Measurements from ENCODE around the gene ELOVL6.
A peak's percentile ranks its signal among the peaks of the same experiment; 100 is the strongest.

The ELOVL6 gene

GRCh38 chr4:110119880-110120279 lies 78.5 kb downstream of the ELOVL6 start:
- no peak overlapping the region for H3K9ac ChIP-seq (ENCODE audit: low read depth, low read length)
- peaks cover 8% of the 10 kb centered on the region for H3K4me1 ChIP-seq (ENCODE audit: control insufficient read depth, insufficient read depth, low read length)
- no peaks in the 10 kb centered on the region for H3K36me3 ChIP-seq (ENCODE audit: insufficient read depth, low read length)
- no peak overlapping the region for H3K4me2 ChIP-seq (ENCODE audit: low read length)
- H3K4me3 ChIP-seq (ENCODE audit: low read length) = no peak overlapping the region
- H3K9me3 ChIP-seq (replicated peaks; ENCODE audit: low read length) = no peaks in the 10 kb centered on the region
- H3K27me3 ChIP-seq (ENCODE audit: control insufficient read depth, insufficient read depth, low read length) = no peaks in the 10 kb centered on the region

- Histone ChIP-seq H3K4me3 (ENCODE audit: low read length) (no peak overlapping the region), H3K36me3 (ENCODE audit: insufficient read depth, low read length) (no peaks in the 10 kb centered on the region), H3K4me2 (ENCODE audit: low read length) (no peak overlapping the region)
Measured at GRCh38 chr4:110119337-110119736, 79.1 kb downstream of the ELOVL6 start.

GRCh38 chr4:110112056-110112455 lies 86.4 kb downstream of the ELOVL6 start:
- Histone ChIP-seq H3K27me3 (ENCODE audit: control insufficient read depth, insufficient read depth, low read length) (no peaks in the 10 kb centered on the region), H3K9me3 (replicated peaks; ENCODE audit: low read length) (no peaks in the 10 kb centered on the region), H3K4me2 (ENCODE audit: low read length) (no peak overlapping the region), H3K4me3 (ENCODE audit: low read length) (no peak overlapping the region), H3K36me3 (ENCODE audit: insufficient read depth, low read length) (peaks cover 2% of the 10 kb centered on the region), H3K9ac (ENCODE audit: low read depth, low read length) (no peak overlapping the region), H3K4me1 (ENCODE audit: control insufficient read depth, insufficient read depth, low read length) (peaks cover 15% of the 10 kb centered on the region)

More at GRCh38 chr4:110119337-110119736, 79.1 kb downstream of the ELOVL6 start:
- Histone ChIP-seq H3K9ac (ENCODE audit: low read depth, low read length) (no peak overlapping the region), H3K9me3 (replicated peaks; ENCODE audit: low read length) (no peaks in the 10 kb centered on the region), H3K27me3 (ENCODE audit: control insufficient read depth, insufficient read depth, low read length) (no peaks in the 10 kb centered on the region), H3K4me1 (ENCODE audit: control insufficient read depth, insufficient read depth, low read length) (peaks cover 8% of the 10 kb centered on the region)

- Histone ChIP-seq H3K36me3 (ENCODE audit: insufficient read depth, low read length) (peaks cover 2% of the 10 kb centered on the region), H3K9me3 (replicated peaks; ENCODE audit: low read length) (no peaks in the 10 kb centered on the region)
Measured at GRCh38 chr4:110109455-110109854, 89.0 kb downstream of the ELOVL6 start.

GRCh38 chr4:110108960-110109359 lies 89.5 kb downstream of the ELOVL6 start:
- no peak overlapping the region for H3K4me2 ChIP-seq (ENCODE audit: low read length)
- no peak overlapping the region for H3K9ac ChIP-seq (ENCODE audit: low read depth, low read length)
- no peaks in the 10 kb centered on the region for H3K27me3 ChIP-seq (ENCODE audit: control insufficient read depth, insufficient read depth, low read length)
- H3K4me1 ChIP-seq (ENCODE audit: control insufficient read depth, insufficient read depth, low read length) = peaks cover 26% of the 10 kb centered on the region
- no peaks in the 10 kb centered on the region for H3K9me3 ChIP-seq (replicated peaks; ENCODE audit: low read length)
- H3K4me3 ChIP-seq (ENCODE audit: low read length) = no peak overlapping the region
- peaks cover 2% of the 10 kb centered on the region for H3K36me3 ChIP-seq (ENCODE audit: insufficient read depth, low read length)

More at GRCh38 chr4:110109455-110109854, 89.0 kb downstream of the ELOVL6 start:
- Histone ChIP-seq H3K4me3 (ENCODE audit: low read length) (no peak overlapping the region), H3K4me1 (ENCODE audit: control insufficient read depth, insufficient read depth, low read length) (peaks cover 26% of the 10 kb centered on the region), H3K4me2 (ENCODE audit: low read length) (no peak overlapping the region), H3K9ac (ENCODE audit: low read depth, low read length) (no peak overlapping the region), H3K27me3 (ENCODE audit: control insufficient read depth, insufficient read depth, low read length) (no peaks in the 10 kb centered on the region)

GRCh38 chr4:110108422-110108821 lies 90.0 kb downstream of the ELOVL6 start:
- Histone ChIP-seq H3K36me3 (ENCODE audit: insufficient read depth, low read length) (peaks cover 2% of the 10 kb centered on the region), H3K4me2 (ENCODE audit: low read length) (peak overlapping the region; percentile 73), H3K9ac (ENCODE audit: low read depth, low read length) (no peak overlapping the region), H3K27me3 (ENCODE audit: control insufficient read depth, insufficient read depth, low read length) (no peaks in the 10 kb centered on the region), H3K4me1 (ENCODE audit: control insufficient read depth, insufficient read depth, low read length) (peaks cover 30% of the 10 kb centered on the region), H3K4me3 (ENCODE audit: low read length) (no peak overlapping the region), H3K9me3 (replicated peaks; ENCODE audit: low read length) (no peaks in the 10 kb centered on the region)

- no peak overlapping the region for H3K9ac ChIP-seq (ENCODE audit: low read depth, low read length)
- H3K4me2 ChIP-seq (ENCODE audit: low read length) = peak overlapping the region; percentile 73
- no peaks in the 10 kb centered on the region for H3K9me3 ChIP-seq (replicated peaks; ENCODE audit: low read length)
- H3K4me3 ChIP-seq (ENCODE audit: low read length) = peak overlapping the region; percentile 25
- H3K36me3 ChIP-seq (ENCODE audit: insufficient read depth, low read length) = peaks cover 2% of the 10 kb centered on the region
- no peaks in the 10 kb centered on the region for H3K27me3 ChIP-seq (ENCODE audit: control insufficient read depth, insufficient read depth, low read length)
- peaks cover 30% of the 10 kb centered on the region for H3K4me1 ChIP-seq (ENCODE audit: control insufficient read depth, insufficient read depth, low read length)
Measured at GRCh38 chr4:110107866-110108265, 90.5 kb downstream of the ELOVL6 start.

GRCh38 chr4:110106931-110107296 lies 91.5 kb downstream of the ELOVL6 start:
- Histone ChIP-seq H3K4me1 (ENCODE audit: control insufficient read depth, insufficient read depth, low read length) (peaks cover 30% of the 10 kb centered on the region), H3K4me2 (ENCODE audit: low read length) (peak overlapping the region; percentile 73), H3K36me3 (ENCODE audit: insufficient read depth, low read length) (peaks cover 2% of the 10 kb centered on the region), H3K27me3 (ENCODE audit: control insufficient read depth, insufficient read depth, low read length) (no peaks in the 10 kb centered on the region), H3K4me3 (ENCODE audit: low read length) (peak overlapping the region; percentile 41), H3K9ac (ENCODE audit: low read depth, low read length) (peak overlapping the region; percentile 48), H3K9me3 (replicated peaks; ENCODE audit: low read length) (no peaks in the 10 kb centered on the region)

GRCh38 chr4:110104661-110105060 lies 93.8 kb downstream of the ELOVL6 start:
- H3K9me3 ChIP-seq (replicated peaks; ENCODE audit: low read length) = no peaks in the 10 kb centered on the region
- H3K36me3 ChIP-seq (ENCODE audit: insufficient read depth, low read length) = no peaks in the 10 kb centered on the region
- no peak overlapping the region for H3K9ac ChIP-seq (ENCODE audit: low read depth, low read length)
- H3K4me3 ChIP-seq (ENCODE audit: low read length) = no peak overlapping the region
- H3K27me3 ChIP-seq (ENCODE audit: control insufficient read depth, insufficient read depth, low read length) = no peaks in the 10 kb centered on the region
- H3K4me2 ChIP-seq (ENCODE audit: low read length) = no peak overlapping the region
- H3K4me1 ChIP-seq (ENCODE audit: control insufficient read depth, insufficient read depth, low read length) = peaks cover 30% of the 10 kb centered on the region

- no peak overlapping the region for H3K4me2 ChIP-seq (ENCODE audit: low read length)
- H3K9me3 ChIP-seq (replicated peaks; ENCODE audit: low read length) = no peaks in the 10 kb centered on the region
- H3K36me3 ChIP-seq (ENCODE audit: insufficient read depth, low read length) = no peaks in the 10 kb centered on the region
- no peaks in the 10 kb centered on the region for H3K27me3 ChIP-seq (ENCODE audit: control insufficient read depth, insufficient read depth, low read length)
- H3K4me3 ChIP-seq (ENCODE audit: low read length) = no peak overlapping the region
- peaks cover 4% of the 10 kb centered on the region for H3K4me1 ChIP-seq (ENCODE audit: control insufficient read depth, insufficient read depth, low read length)
- H3K9ac ChIP-seq (ENCODE audit: low read depth, low read length) = no peak overlapping the region
Measured at GRCh38 chr4:110099638-110100037, 98.8 kb downstream of the ELOVL6 start.

- no peak overlapping the region for H3K4me3 ChIP-seq (ENCODE audit: low read length)
- H3K4me1 ChIP-seq (ENCODE audit: control insufficient read depth, insufficient read depth, low read length) = peaks cover 15% of the 10 kb centered on the region
- no peaks in the 10 kb centered on the region for H3K9me3 ChIP-seq (replicated peaks; ENCODE audit: low read length)
- H3K4me2 ChIP-seq (ENCODE audit: low read length) = no peak overlapping the region
- H3K27me3 ChIP-seq (ENCODE audit: control insufficient read depth, insufficient read depth, low read length) = no peaks in the 10 kb centered on the region
- H3K36me3 ChIP-seq (ENCODE audit: insufficient read depth, low read length) = no peaks in the 10 kb centered on the region
- H3K9ac ChIP-seq (ENCODE audit: low read depth, low read length) = no peak overlapping the region
Measured at GRCh38 chr4:110096405-110096804, 102.0 kb downstream of the ELOVL6 start.

- Histone ChIP-seq H3K4me1 (ENCODE audit: control insufficient read depth, insufficient read depth, low read length) (peaks cover 39% of the 10 kb centered on the region), H3K4me3 (ENCODE audit: low read length) (no peak overlapping the region), H3K9ac (ENCODE audit: low read depth, low read length) (no peak overlapping the region), H3K36me3 (ENCODE audit: insufficient read depth, low read length) (no peaks in the 10 kb centered on the region), H3K4me2 (ENCODE audit: low read length) (no peak overlapping the region), H3K9me3 (replicated peaks; ENCODE audit: low read length) (no peaks in the 10 kb centered on the region), H3K27me3 (ENCODE audit: control insufficient read depth, insufficient read depth, low read length) (no peaks in the 10 kb centered on the region)
Measured at GRCh38 chr4:110092646-110093045, 105.8 kb downstream of the ELOVL6 start.

All from skeletal muscle satellite cell (primary cell).